ENCODE measurements around the gene MSRB1.

Gene MSRB1

GRCh38 chr16:1914988-1915387, 28.0 kb downstream of the MSRB1 start:
- H3K9me3 ChIP-seq (ENCODE audit: insufficient read depth, low read length): no peaks in the 10 kb centered on the region
- H3K27me3 ChIP-seq (ENCODE audit: low read depth, low read length): no peaks in the 10 kb centered on the region
- H3K79me2 ChIP-seq (ENCODE audit: low read length): no peaks in the 10 kb centered on the region
- H3K27ac ChIP-seq (ENCODE audit: low read length): no peak overlapping the region
- H3K36me3 ChIP-seq (replicated peaks; ENCODE audit: low read depth, low read length): no peaks in the 10 kb centered on the region
- no peak overlapping the region for H3K9ac ChIP-seq (ENCODE audit: low read length)
- TF ChIP-seq CTCF (IDR thresholded peaks at IDR 0.05; ENCODE audit: low read depth, low read length) (no peak), EZH2phosphoT487 (IDR thresholded peaks at IDR 0.05; ENCODE audit: low read depth) (no peak)
- H3K4me1 ChIP-seq (ENCODE audit: low read length): no peaks in the 10 kb centered on the region
- no peak overlapping the region for H3K4me2 ChIP-seq (ENCODE audit: low read length)
- no peak overlapping the region for H3K4me3 ChIP-seq (ENCODE audit: low read length)
- H2AFZ ChIP-seq (ENCODE audit: low read depth, low read length): no peak overlapping the region
- H4K20me1 ChIP-seq (ENCODE audit: insufficient read depth, low read length): no peaks in the 10 kb centered on the region

GRCh38 chr16:1914084-1914608, 28.9 kb downstream of the MSRB1 start:
- no peak overlapping the region for H3K27ac ChIP-seq (ENCODE audit: low read length)
- H3K4me3 ChIP-seq (ENCODE audit: low read length): no peak overlapping the region
- H4K20me1 ChIP-seq (ENCODE audit: insufficient read depth, low read length): no peaks in the 10 kb centered on the region
- TF ChIP-seq EZH2phosphoT487 (IDR thresholded peaks at IDR 0.05; ENCODE audit: low read depth): no peak
- TF ChIP-seq CTCF (IDR thresholded peaks at IDR 0.05; ENCODE audit: low read depth, low read length): no peak
- no peak overlapping the region for H3K9ac ChIP-seq (ENCODE audit: low read length)
- H3K36me3 ChIP-seq (replicated peaks; ENCODE audit: low read depth, low read length): no peaks in the 10 kb centered on the region
- H3K9me3 ChIP-seq (ENCODE audit: insufficient read depth, low read length): no peaks in the 10 kb centered on the region
- no peaks in the 10 kb centered on the region for H3K79me2 ChIP-seq (ENCODE audit: low read length)
- no peaks in the 10 kb centered on the region for H3K27me3 ChIP-seq (ENCODE audit: low read depth, low read length)
- H3K4me1 ChIP-seq (ENCODE audit: low read length): no peaks in the 10 kb centered on the region
- H3K4me2 ChIP-seq (ENCODE audit: low read length): no peak overlapping the region
- H2AFZ ChIP-seq (ENCODE audit: low read depth, low read length): no peak overlapping the region

GRCh38 chr16:1913327-1914083, 29.5 kb downstream of the MSRB1 start:
- H3K4me3 ChIP-seq (ENCODE audit: low read length): no peak overlapping the region
- TF ChIP-seq CTCF (IDR thresholded peaks at IDR 0.05; ENCODE audit: low read depth, low read length) (no peak), EZH2phosphoT487 (IDR thresholded peaks at IDR 0.05; ENCODE audit: low read depth) (no peak)
- no peaks in the 10 kb centered on the region for H3K36me3 ChIP-seq (replicated peaks; ENCODE audit: low read depth, low read length)
- H3K9me3 ChIP-seq (ENCODE audit: insufficient read depth, low read length): no peaks in the 10 kb centered on the region
- H4K20me1 ChIP-seq (ENCODE audit: insufficient read depth, low read length): no peaks in the 10 kb centered on the region
- no peak overlapping the region for H2AFZ ChIP-seq (ENCODE audit: low read depth, low read length)
- no peak overlapping the region for H3K4me2 ChIP-seq (ENCODE audit: low read length)
- no peaks in the 10 kb centered on the region for H3K4me1 ChIP-seq (ENCODE audit: low read length)
- no peaks in the 10 kb centered on the region for H3K79me2 ChIP-seq (ENCODE audit: low read length)
- H3K27ac ChIP-seq (ENCODE audit: low read length): no peak overlapping the region
- no peaks in the 10 kb centered on the region for H3K27me3 ChIP-seq (ENCODE audit: low read depth, low read length)
- no peak overlapping the region for H3K9ac ChIP-seq (ENCODE audit: low read length)

GRCh38 chr16:1912215-1912543, 30.8 kb downstream of the MSRB1 start:
- H4K20me1 ChIP-seq (ENCODE audit: insufficient read depth, low read length): no peaks in the 10 kb centered on the region
- H2AFZ ChIP-seq (ENCODE audit: low read depth, low read length): no peak overlapping the region
- H3K27ac ChIP-seq (ENCODE audit: low read length): no peak overlapping the region
- H3K4me1 ChIP-seq (ENCODE audit: low read length): no peaks in the 10 kb centered on the region
- H3K4me2 ChIP-seq (ENCODE audit: low read length): no peak overlapping the region
- H3K9ac ChIP-seq (ENCODE audit: low read length): no peak overlapping the region
- H3K36me3 ChIP-seq (replicated peaks; ENCODE audit: low read depth, low read length): no peaks in the 10 kb centered on the region
- H3K27me3 ChIP-seq (ENCODE audit: low read depth, low read length): no peaks in the 10 kb centered on the region
- H3K9me3 ChIP-seq (ENCODE audit: insufficient read depth, low read length): no peaks in the 10 kb centered on the region
- no peak for TF ChIP-seq CTCF (IDR thresholded peaks at IDR 0.05; ENCODE audit: low read depth, low read length)
- no peak for TF ChIP-seq EZH2phosphoT487 (IDR thresholded peaks at IDR 0.05; ENCODE audit: low read depth)
- no peaks in the 10 kb centered on the region for H3K79me2 ChIP-seq (ENCODE audit: low read length)
- H3K4me3 ChIP-seq (ENCODE audit: low read length): no peak overlapping the region
